ENCODE results near the gene LRP4. TPM values are rescaled to one million over a fixed set of nuclear protein-coding genes. Genes with fewer than 3 reads are reported as not detected.

Gene LRP4
- total RNA-seq, 1 experiment from 2014 or later, result 11.6 TPM

GRCh38 chr11:46916286-46917108 is 1.9 kb downstream of the LRP4 start:
- Mint-ChIP-seq H3K27ac (peak overlapping the region in 1 of 3 experiments; percentile 93; a peak in 3 of 7 replicates), H3K27me3 (ENCODE audit: low read depth) (peaks cover 42% of the 10 kb centered on the region), H3K9me3 (no peaks in the 10 kb centered on the region; a peak in 1 of 5 replicates), H3K36me3 (ENCODE audit: insufficient read depth in 1 of 3, low read depth in 3 of 3) (peaks cover 2 to 4% (median 4%) of the 10 kb centered on the region in 3 experiments; a peak in 4 of 7 replicates), H3K4me3 (peak overlapping the region; percentile 79 to 97), H3K4me1 (peaks cover 65% of the 10 kb centered on the region in 2 experiments)
- no peak overlapping the region for H2BK15ac ChIP-seq (ENCODE audit: low read depth, low read length)
- peak overlapping the region; percentile 91 for H3K4me2 ChIP-seq (ENCODE audit: insufficient read depth, insufficient read length, low read length)
- no peak overlapping the region for H2BK5ac ChIP-seq (ENCODE audit: insufficient read length, low read length)
- no peak overlapping the region for H2AK5ac ChIP-seq (ENCODE audit: insufficient read length, low read length)
- no peak overlapping the region for H3T11ph ChIP-seq (ENCODE audit: low read length)
- no peak overlapping the region for H2BK120ac ChIP-seq (ENCODE audit: low read depth, low read length, poor library complexity, severe bottlenecking)
- no peaks in the 10 kb centered on the region for H3K79me1 ChIP-seq (ENCODE audit: insufficient read depth, low read depth, low read length, poor library complexity, severe bottlenecking)
- H3K9ac ChIP-seq (ENCODE audit: extremely low read depth, insufficient read length, low read length), result peak overlapping the region; percentile 35
- peak; percentile 70 for DNase-seq
- H3K23ac ChIP-seq (ENCODE audit: insufficient read length, low read depth, low read length), result no peak overlapping the region
- no peaks in the 10 kb centered on the region for H3K9me3 ChIP-seq (ENCODE audit: control insufficient read depth, low read depth, low read length)
- H3K56ac ChIP-seq (ENCODE audit: insufficient read length, low read depth, low read length), result no peak overlapping the region
- no peak overlapping the region for H3K27ac ChIP-seq (ENCODE audit: insufficient read length, low read depth, low read length)
- no peak overlapping the region for H4K8ac ChIP-seq (replicated peaks; ENCODE audit: insufficient read length, low read depth, low read length)
- H3K79me2 ChIP-seq (ENCODE audit: insufficient read depth, low read length), result peaks cover 3% of the 10 kb centered on the region; the same call in 1 of the 2 replicates
- no peaks in the 10 kb centered on the region for H4K20me1 ChIP-seq (ENCODE audit: control insufficient read depth, insufficient read depth, insufficient read length)
- no peak overlapping the region for H4K5ac ChIP-seq (ENCODE audit: insufficient read length, low read depth, low read length)
- no peak overlapping the region for H3K4ac ChIP-seq (ENCODE audit: low read depth, low read length)
- H4K91ac ChIP-seq (ENCODE audit: insufficient read length, low read depth, low read length), result no peak overlapping the region
- peaks cover 8% of the 10 kb centered on the region; the same call in 1 of the 2 replicates for H3K4me1 ChIP-seq (ENCODE audit: insufficient read depth, low read length)
- H3K18ac ChIP-seq (ENCODE audit: insufficient read length, low read depth, low read length), result no peak overlapping the region
- H2AFZ ChIP-seq (ENCODE audit: low read length), result no peak overlapping the region
- TF ChIP-seq, protein P1, sequence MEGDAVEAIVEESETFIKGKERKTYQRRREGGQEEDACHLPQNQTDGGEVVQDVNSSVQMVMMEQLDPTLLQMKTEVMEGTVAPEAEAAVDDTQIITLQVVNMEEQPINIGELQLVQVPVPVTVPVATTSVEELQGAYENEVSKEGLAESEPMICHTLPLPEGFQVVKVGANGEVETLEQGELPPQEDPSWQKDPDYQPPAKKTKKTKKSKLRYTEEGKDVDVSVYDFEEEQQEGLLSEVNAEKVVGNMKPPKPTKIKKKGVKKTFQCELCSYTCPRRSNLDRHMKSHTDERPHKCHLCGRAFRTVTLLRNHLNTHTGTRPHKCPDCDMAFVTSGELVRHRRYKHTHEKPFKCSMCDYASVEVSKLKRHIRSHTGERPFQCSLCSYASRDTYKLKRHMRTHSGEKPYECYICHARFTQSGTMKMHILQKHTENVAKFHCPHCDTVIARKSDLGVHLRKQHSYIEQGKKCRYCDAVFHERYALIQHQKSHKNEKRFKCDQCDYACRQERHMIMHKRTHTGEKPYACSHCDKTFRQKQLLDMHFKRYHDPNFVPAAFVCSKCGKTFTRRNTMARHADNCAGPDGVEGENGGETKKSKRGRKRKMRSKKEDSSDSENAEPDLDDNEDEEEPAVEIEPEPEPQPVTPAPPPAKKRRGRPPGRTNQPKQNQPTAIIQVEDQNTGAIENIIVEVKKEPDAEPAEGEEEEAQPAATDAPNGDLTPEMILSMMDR (conservative IDR thresholded peaks at IDR 0.05), result peak; percentile 33; the same call in 2 of the 3 replicates
- H3K23me2 ChIP-seq (ENCODE audit: insufficient read length, low read depth, low read length, poor library complexity, severe bottlenecking), result peaks cover 24% of the 10 kb centered on the region
- WGBS (ENCODE audit: extremely low coverage, insufficient read length, low lambda C conversion rate), result no CpG with 5 or more reads among the region's 24 CpGs
- no peak overlapping the region for H2BK20ac ChIP-seq (ENCODE audit: low read depth, low read length, poor library complexity, severe bottlenecking)
- no peaks in the 10 kb centered on the region; the same call in 1 of the 2 replicates for H3K27me3 ChIP-seq (ENCODE audit: insufficient read depth, low read length)
- H3K14ac ChIP-seq (ENCODE audit: insufficient read depth, low read length), result 0 out of 2 replicates have a peak overlapping the region, but pooled peaks have one; percentile 50
- H2BK12ac ChIP-seq (ENCODE audit: insufficient read length, low read depth, low read length), result no peak overlapping the region
